ENCODE measurements around the gene LRP8. TPM values are rescaled to one million over a fixed set of nuclear protein-coding genes. Genes with fewer than 3 reads are reported as not detected.

Gene LRP8
- polyA plus RNA-seq, 3 donors: 4.6 to 6.3 (median 5.1) TPM

DNA sequence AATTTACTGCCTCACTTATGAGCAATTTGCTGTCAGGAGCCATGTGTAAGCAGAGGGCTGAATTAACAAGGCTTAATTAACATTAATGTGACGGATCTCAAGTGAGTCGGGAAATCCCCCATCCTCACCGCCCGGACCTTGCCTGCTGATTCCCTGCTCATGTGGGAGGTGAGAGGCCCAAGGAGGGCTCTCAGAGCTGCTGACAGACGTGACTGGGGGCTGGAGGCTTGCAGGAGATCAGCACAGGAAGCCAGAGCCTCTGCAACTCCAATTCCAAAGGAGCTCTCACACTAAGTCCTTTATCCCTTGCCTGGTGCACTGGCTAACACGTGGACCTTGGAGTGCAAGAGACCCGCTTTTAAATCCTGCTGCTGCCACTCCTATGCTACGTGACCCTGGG, 19.4 kb downstream of the LRP8 start:
- DNase-seq (ENCODE audit: low read depth in 3 of 3, low spot score in 2 of 3): no peak

DNA sequence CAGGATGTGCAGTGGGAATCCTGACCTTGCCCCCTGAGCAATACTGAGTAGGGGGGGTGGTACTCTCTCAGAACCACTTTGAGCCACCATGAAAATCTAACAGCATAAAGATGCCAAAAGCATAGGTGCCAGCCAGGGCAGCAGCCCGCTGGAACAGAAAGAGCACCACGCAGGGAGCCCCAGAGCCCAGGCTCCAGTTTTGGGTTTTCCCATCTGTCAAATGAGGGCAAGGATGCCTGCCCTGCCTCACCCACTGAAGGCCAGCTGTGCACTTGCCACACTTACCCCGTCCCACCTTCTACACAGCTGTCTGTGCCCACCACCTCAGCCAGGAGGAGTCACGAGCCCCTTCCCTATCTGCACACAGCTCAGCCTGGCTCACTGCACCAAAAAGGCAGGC, 20.8 kb downstream of the LRP8 start:
- no peak for DNase-seq (ENCODE audit: low read depth in 3 of 3, low spot score in 2 of 3)

DNA sequence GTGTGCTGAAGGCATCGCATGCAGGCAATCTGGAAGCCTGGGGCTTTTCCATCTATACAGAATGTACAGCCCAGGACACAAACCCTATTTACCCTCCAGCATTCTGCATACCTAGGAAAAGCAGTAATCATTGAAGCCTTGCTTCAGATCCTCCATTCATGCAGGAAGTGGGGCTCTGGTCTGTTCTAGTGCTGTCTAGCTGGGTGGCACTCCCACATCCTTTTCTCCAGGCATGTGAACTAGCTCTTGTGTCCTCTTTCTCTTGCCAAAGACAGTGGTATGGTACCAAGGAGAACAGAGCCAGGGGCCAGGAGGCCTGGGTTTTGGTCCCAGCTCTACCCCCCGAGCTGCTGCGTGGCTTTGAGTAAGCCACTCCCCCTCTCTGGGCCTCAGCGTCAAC, 21.7 kb downstream of the LRP8 start:
- no peak for DNase-seq (ENCODE audit: low read depth in 3 of 3, low spot score in 2 of 3)

DNA sequence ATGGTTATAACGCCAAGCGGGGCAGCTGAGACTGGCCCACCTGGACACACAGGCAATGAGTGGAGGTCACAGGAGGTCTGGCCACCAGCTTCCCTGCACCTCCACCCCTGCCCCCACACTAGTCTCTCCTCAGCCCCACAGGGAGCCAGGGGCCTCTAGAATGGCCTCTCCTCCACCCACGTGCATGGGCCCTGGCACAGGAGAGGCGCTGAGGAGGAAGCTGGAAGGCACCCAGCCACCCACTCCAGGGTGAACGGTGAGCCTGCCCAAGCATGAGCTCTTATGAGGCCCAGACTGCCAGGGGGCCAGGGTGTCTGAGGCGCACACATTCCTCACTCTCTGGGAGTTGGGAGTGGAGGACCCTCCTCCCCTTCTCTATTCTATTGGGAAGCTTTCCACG, 22.2 kb downstream of the LRP8 start:
- no peak for DNase-seq (ENCODE audit: low read depth in 3 of 3, low spot score in 2 of 3)

DNA sequence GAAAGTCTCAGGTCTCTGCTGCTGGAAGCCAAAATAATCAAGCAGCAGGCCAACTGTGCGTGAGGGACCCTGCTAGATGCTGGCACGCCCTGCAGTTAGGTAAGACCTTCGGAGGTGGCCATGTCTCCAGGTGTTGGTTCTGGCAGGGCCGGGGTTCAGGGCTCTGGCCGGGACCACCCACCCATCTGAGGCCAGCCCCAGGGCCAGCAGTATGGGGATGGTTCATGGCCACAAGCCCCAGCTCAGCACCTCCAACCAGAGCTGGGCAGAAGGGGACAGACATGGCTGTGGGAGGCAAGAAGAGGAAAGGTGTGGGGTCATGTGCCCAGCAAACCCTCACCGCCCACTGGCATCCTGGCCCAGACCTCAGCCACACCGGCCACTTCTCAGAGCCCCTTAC, 23.3 kb downstream of the LRP8 start:
- DNase-seq (ENCODE audit: low read depth in 3 of 3, low spot score in 2 of 3): no peak

DNA sequence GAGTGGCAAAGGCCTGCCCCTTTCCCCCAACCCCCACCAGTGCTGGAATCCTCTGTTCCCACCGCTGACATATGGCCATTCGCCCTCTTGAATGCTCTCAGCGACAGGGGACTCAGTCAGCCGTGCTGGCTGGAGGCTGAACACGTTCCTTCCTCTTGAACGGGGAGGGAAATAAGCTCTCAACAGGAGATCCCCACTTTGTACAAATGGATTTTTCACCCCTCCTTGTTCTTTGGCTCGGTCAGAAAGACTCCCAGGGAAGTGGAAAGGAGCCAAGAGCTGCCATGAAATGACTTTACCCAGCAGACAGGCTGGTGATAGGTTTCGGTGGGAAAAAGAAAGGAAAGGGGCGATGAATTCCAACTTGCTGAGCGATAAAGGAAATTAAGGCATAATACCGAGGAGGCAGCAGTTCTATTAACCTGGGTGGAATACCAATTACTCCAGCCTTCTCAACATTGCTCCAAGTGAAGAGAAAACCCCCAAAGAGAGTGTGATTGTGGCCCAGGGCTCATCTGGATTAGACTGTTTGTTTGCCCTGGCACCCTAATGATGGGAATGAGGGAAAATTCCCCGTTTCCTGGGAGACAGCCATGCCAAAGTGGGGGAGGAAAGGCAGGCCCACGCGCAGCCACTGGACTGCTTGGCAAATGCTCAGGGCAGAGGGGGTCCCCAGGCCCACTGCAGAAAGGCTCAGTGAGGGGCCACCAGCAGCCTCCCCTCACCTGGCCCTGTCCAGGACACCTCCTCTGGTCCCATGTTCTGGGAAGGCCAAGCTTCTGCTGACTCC, 23.9 kb downstream of the LRP8 start:
- no peak for DNase-seq (ENCODE audit: low read depth in 3 of 3, low spot score in 2 of 3)

DNA sequence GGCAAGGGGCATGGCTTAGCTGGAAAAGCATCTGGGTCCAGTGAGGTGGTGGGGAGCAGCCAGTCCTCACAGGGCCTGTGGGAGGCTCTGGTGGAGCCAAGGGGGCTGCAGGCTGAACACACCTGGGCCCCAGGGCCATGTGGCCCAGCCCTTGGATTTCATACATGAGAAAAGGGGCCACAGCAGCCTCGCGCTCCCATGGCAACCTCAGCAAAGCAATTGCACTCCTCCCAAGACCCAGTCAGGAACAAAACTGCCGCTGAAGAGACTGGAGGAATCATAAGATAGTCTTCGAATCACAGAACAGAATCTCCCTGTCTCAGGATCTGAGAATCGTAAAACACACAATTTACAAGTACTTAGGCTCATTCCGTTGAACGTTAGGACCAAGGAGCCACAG, 24.6 kb downstream of the LRP8 start:
- no peak for DNase-seq (ENCODE audit: low read depth in 3 of 3, low spot score in 2 of 3)

DNA sequence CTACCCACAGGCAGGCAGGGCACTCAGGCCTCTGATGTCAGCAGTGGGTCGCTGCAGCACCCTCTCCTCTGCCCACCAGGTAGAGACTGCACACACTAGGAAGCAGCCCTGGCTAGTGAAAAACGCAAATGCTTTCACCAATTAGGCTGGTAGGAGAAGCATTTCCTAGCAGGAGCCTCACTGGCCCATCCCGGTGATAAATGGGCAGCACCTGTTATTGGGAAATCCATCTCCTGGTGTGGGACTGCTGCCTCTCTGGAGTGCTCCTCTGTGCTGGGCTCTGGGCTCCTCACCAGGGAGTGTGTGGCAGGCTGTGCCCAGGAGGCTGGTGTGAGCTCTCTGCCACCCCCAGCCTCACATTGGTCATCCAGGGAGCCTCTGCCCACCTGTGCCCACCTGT, 28.6 kb downstream of the LRP8 start:
- no peak for DNase-seq (ENCODE audit: low read depth in 3 of 3, low spot score in 2 of 3)

DNA sequence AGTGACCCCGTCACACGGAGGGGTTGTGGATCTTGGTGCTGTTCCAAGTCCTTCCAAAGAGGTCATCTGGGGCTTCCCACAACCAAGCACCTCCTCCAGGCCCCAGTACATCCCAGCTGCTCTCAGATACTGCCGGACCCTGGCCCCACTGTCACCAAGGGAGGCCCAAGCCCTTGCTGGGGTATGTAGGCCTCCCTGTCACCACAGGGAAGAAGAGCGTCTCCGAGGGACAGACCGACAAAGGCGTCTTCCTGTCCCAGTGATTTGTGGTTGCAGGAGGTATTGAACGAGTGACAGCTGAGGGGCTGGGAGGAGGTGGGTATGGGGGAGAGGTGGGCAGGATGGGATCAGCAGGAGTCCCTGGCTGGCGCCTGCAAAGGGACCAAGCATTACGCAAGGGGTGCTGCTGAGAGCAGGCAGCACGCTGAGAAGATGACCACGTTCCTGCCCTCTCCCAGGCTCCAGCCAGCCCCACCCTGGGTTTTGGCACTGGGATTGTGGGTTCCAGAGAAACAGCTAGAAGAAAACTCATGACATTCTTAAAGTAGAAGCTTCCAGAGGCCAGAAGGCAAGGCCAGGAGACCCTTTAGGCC, 29.7 kb downstream of the LRP8 start:
- DNase-seq (ENCODE audit: low read depth in 3 of 3, low spot score in 2 of 3): no peak

DNA sequence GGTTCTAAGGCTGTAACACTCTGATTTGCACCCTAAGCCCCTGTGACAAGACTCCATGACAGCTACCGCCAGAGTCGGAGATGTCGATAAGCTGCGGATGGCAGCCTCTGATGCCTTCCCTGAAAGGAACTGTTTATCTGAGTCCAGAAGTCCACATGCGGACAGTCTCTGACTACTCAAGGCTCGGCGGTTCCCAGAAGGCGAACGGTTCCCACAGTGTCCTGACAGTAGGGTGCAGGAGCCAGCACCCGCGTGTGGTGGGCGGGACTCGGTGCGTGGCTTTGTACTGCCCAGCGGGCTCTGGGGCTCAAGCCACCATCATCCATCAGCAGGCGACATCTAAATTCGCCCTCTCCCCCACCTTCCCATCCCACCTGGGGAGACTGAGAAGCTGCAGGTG, 30.7 kb downstream of the LRP8 start:
- no peak for DNase-seq (ENCODE audit: low read depth in 3 of 3, low spot score in 2 of 3)

DNA sequence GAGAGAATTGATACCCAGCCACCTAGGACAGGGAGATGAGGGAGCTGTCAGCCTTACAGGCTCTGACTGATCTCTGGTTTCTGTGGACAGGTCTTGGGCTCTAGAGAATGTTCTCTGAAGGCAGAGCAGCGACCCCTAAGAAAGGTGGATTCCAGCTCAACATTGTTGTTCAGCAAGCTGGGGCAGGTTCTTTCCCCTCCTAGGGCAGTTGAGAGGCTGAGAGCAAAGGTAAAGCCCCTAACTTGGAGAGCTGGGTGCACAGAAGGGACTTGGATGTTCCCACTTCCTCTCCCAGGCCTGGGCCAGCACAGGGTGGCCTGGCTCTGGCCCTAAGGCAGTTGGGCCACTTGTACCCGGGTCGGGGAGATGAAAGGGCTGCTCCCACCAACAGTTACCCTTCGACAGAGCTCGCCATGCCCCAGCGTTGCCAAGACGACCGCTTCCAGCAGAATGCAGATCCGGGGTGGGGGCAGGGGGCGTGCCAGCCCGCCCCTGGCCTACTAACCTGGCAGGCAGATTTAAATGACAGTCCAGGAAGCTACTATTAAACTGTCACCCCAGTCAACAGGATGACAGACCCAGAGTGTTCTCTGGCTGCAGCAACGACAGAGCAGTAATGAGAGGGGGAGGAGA, 31.6 kb downstream of the LRP8 start:
- DNase-seq (ENCODE audit: low read depth in 3 of 3, low spot score in 2 of 3): no peak

DNA sequence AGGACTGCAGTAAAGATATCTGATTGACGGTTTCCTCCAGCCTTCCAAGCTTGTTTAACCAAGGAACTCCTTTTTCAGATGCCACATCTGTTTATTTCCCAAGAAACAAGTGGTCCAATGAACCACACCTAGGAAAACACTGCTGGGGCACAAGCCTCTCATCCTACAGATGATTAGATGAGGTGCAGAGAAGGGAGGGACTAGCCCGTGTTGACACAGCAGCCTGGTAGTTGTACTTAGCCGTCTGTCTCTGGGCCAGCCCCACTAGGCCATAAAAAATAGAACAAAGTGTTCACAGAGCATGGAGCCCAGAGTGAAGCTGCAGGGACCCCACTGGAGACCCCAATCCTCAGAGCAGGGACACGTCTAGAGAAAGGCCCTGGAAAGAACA, 32.1 kb downstream of the LRP8 start:
- DNase-seq (ENCODE audit: low read depth in 3 of 3, low spot score in 2 of 3): no peak

DNA sequence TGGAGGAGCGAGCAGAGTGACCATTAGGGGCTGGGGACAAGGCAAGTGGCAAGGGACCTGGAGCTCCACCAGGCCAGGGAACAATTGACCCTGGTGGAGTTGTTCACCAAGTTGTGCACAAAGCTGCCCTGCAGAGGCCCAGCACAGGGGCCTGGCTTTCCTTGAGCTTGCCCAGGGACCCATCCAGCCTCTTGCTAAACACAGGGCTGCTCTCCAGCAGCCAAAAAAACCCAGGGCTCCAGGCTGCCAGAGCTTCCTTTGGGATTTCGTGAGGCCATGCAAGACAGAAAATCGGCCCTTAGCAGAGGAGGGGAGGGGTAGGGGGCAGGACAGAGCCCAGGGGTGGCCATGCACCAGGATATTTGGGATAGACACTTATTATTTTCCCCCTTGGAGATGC, 32.6 kb downstream of the LRP8 start:
- DNase-seq (ENCODE audit: low read depth in 3 of 3, low spot score in 2 of 3): no peak

DNA sequence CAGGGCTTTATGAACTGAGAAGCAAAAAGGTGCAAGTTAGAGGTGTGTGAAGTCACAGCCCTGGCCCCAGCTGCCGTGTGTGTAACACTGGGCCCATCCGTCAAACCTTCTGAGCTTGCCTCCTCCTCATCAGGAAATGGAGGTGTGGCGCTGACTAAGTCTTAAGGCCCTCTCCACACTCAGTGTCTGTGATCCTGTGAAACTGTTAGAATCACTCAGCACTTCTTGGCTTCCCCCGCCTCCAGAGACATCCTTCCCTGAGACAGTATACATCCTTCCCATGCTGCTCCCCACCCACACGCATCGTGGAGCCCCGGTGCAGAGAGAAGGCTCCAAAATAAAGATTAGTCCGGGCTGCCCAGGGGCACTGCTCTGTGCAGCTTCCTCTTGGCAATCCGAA, 33.3 kb downstream of the LRP8 start:
- DNase-seq (ENCODE audit: low read depth in 3 of 3, low spot score in 2 of 3): no peak

DNA sequence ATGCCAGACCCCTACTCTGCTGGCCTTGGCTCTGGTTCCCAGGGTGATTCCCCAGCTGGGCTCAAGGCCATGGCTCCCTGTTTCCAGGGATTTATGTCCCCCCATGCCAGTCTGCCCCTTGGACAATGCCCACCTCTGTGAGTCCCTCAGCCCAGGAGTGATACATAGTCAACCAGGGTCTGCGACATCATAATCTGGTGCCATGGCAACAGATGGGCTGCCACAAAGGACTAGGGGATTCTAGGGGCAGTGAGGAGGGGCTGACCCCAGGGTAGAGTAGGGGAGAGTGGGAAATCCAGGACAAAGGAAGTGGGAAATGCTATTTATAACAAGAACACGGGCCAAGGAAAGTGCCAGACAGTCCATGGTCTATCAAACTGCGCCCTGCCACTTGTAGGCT, 33.8 kb downstream of the LRP8 start:
- DNase-seq (ENCODE audit: low read depth in 3 of 3, low spot score in 2 of 3): no peak

DNA sequence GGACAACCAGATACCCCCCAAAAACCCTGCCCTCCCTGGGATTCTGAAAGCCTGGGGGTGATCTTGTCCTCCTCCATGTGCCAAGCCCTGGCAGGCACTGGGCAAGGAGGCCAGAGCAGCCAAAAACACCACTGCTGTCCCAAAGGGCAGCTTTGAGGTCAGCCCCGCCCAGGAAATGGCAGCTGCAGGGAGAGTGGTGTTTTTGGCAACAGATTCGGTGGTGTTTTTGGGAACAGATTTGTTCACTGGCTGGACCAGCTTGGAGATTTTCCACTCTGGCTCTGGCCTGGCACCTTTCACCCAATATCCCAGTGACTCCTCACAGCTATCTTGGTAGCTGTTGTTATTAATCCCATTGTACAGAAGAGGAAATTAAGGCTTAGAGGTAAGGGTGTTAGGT, 34.7 kb downstream of the LRP8 start:
- DNase-seq (ENCODE audit: low read depth in 3 of 3, low spot score in 2 of 3): no peak

DNA sequence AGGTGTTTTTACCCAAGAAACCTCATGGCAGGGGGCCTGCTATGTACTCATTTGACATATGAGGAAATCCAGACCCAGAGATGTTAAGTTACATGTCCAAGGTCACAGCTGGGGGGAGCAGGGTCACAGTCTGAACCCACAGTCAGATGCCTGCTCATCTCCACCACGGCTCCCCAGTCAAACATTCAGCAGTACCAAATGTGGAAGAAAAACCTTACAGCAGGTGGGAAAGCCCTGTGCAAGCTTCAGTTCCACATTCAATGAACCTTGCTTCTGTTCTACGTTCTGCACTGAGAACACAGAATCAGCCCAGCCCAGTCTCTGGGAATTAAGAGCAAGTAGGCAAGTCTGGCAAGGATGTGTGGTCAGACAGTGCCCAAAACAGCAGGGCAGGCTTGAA, 35.2 kb downstream of the LRP8 start:
- no peak for DNase-seq (ENCODE audit: low read depth in 3 of 3, low spot score in 2 of 3)

DNA sequence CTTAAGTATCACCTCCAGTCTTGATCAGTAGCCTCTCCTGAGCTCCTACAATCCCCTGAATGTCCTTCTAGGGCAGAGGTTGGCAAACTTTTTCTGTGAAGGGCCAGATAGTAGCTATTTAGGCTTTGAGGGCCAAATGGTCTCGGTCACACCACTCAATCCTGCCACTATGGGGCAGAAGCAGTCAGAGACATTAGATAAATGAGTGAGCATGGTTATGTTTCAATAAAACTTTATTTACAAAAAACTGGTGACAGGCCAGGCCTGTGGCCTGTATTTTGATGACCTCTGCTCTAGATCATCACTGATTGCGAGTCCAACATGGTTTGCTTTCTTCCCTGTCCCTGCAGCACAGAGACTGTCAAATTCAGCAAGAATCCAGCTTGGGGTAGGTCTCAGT, 36.3 kb downstream of the LRP8 start:
- DNase-seq (ENCODE audit: low read depth in 3 of 3, low spot score in 2 of 3): no peak

DNA sequence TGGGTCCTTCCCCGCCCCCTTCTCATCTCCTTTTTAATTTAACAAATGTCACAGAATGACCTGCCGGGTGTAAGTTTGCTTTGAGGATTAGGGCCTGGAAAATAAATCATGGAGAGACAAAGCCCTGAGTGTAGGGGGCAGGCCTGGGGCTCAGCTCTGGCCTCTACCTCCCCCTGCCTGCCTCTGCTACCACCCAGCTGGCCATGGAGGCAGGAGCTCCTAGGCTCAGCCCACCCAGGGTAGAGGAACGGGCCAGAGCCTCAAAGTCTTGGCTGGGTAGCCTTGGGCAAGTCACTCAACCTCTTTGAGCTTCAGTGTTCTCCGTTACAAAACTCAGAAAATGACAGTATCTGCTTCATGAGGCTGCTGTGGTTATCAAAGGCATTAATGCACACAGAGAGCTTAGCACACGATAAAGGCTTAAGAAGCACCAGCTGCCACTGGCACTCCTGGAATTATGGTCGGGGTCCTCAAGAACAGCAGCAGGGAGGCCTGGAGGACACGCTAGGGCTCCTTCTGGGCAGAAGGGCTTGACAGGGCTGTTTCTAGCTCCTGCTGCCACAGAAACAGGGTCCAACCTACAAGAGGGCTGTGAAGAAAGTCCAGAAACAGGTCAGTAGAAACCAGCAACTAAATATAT, 39.0 kb downstream of the LRP8 start:
- DNase-seq (ENCODE audit: low read depth in 3 of 3, low spot score in 2 of 3): no peak

DNA sequence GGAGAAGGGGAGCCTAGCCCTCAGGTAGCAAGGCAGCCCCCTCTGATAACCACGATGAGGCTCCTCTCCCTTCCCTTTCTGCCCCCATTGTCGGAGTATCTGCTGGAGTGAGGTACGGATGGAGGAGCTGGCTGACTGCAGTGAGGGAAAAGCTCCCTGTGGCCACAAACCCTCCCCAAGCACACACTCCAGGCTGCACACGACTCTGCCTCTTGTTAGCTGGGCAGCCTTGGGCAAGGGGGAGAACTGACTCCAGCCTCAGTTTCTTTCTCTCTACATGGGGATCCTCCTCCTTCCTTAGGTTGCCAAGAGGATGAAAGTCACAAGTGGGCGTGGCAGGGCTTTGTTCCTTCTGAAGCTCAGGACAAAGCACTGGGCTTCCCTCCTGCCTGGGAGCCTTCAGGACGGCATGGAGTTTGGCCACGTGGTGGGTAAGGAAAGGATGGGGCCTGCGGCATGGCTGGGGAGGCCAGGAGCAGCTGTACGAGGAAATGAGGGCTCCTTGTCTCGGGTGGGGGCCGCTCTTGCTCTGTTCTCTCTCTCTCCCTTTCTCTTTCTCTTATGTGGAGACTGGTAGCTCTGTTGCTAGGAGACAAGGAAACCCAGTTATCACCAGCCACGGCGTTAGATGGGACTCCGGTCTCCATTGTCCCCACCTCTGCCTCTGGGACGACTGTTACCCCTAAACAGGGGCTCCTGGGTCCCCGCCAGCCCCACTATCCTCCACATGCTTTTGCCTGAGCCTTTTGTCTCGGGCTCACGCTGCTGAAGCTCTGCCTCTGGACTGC, 39.7 kb downstream of the LRP8 start:
- DNase-seq (ENCODE audit: low read depth in 3 of 3, low spot score in 2 of 3): no peak

DNA sequence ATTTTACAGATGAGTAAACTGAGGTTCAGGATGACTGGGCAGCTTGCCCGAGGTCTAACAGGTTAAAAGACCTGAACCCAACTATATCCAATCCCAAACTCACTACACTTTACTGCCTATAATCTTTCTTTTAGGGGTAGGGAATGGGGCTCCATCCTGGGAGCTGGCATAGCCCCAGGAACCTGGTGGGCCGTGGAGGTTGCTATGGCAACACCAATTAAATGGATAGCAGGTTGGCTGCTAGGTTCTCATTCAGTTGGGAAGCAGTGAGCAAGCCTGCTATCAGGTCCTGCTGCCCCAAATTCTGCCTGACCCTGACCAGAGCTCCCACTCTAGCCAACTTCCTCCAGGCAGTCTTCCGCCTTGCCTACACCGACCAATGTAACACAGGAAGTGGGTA, 40.9 kb downstream of the LRP8 start:
- DNase-seq (ENCODE audit: low read depth in 3 of 3, low spot score in 2 of 3): no peak
